Skeletal muscle cell (primary cell): Measurements from ENCODE around the gene GALNT16.
"Not testable (repeated sequence)": the region's sequence is repeated elsewhere in the genome, so short reads cannot be mapped to it uniquely, and the experiment has no call there.

Experiments
- DNase-seq: peaks from one replicate; pipeline ENCODE4 v3.0.0-alpha.2; 2010; ENCODE audit warnings: low read depth
- H3K4me3 ChIP-seq: 2 replicates; pipeline ENCODE4 v1.5.1; 2011; ENCODE audit warnings: low read depth, mild to moderate bottlenecking, control low read depth, low read length, moderate library complexity

The GALNT16 gene

GRCh38 chr14:69252851-69253250 is 7.1 kb upstream of the GALNT16 start:
- no peak for DNase-seq
- no peak overlapping the region for H3K4me3 ChIP-seq

- no peak for DNase-seq
- H3K4me3 ChIP-seq = peak overlapping the region; percentile 57
These were observed 811 bp upstream of the GALNT16 start for GRCh38 chr14:69259168-69259526.

DNA sequence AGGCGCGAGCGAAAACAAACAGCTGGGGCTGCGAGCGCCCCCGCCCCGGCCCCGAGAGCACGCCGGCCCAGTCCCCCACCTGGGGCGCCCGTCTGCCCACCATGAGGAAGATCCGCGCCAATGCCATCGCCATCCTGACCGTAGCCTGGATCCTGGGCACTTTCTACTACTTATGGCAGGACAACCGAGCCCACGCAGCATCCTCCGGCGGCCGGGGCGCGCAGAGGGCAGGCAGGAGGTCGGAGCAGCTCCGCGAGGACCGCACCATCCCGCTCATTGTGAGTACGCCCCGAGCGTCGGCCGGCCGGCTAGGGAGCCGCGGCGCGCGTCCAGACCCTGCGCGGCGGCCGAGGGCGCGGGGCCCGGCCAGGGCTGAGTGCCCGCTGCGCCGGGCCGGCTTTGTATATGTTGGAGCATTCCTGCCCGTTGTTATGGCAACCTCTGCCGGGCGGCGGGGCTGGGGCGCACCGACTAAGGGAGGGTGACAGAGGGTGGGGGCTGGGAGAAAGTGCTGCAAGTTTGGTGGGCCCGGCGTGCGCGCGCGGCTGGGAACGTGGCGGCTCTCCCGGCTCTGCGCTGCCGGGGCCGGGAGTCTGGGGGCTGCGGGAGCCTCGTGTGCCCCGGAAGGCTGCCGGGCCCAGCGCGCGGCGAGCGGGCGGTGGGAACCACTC is 367 bp downstream of the GALNT16 start:
- peak overlapping the region; percentile 57 for H3K4me3 ChIP-seq
- no peak for DNase-seq

- DNase-seq = no peak
- peak overlapping the region; percentile 57 for H3K4me3 ChIP-seq
These were observed 1.1 kb downstream of the GALNT16 start for GRCh38 chr14:69260861-69261564.

GRCh38 chr14:69261761-69262331 is 1.9 kb downstream of the GALNT16 start:
- DNase-seq = no peak
- H3K4me3 ChIP-seq = no peak overlapping the region

- no peak overlapping the region for H3K4me3 ChIP-seq
- DNase-seq = no peak
These were observed 2.6 kb downstream of the GALNT16 start for GRCh38 chr14:69262516-69262915.

GRCh38 chr14:69263364-69263763 is 3.4 kb downstream of the GALNT16 start:
- peak; percentile 98 for DNase-seq
- no peak overlapping the region for H3K4me3 ChIP-seq

- no peak overlapping the region for H3K4me3 ChIP-seq
- DNase-seq = no peak
These were observed 3.8 kb downstream of the GALNT16 start for GRCh38 chr14:69263771-69264170.

DNA sequence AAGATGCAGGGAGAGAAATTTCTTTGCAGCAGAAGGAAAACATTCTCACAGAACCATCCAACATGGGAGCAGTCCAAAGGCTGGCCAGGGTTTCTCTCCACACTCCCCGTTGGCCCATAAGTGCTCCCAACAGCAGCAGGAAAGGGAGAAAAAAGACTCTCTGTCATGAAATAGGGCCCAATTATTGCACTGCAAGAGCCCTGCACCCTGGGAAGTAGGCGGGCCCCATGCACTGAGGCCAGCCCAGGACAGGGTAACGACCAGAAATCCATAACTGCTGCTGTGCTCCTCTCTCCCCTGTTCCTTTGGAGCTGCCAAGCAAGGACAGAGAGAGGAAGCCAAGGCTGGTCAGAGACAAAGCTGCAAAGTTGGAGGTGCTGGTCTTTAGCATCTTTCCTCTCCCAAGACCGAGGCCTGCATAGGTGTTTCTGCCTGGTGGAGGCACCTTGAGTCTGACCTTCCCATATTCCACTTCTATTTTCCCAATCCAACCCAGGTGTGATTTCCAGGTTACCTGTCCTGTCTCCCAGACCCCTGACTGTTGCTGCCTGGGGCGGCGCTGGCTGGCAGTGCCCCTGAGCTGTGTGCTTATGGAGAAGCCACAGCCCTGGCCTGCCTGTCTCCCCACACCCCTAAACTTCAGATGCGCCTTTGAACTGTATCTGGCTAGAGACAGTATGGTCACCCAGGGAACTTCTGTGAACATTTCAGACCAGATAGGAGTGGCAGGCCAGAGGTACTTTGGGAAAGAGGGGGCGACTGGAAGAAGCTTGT is 6.8 kb downstream of the GALNT16 start:
- DNase-seq = no peak
- H3K4me3 ChIP-seq = no peak overlapping the region

- no peak overlapping the region for H3K4me3 ChIP-seq
These were observed 7.5 kb downstream of the GALNT16 start for GRCh38 chr14:69267492-69267891.

GRCh38 chr14:69268223-69268622 is 8.3 kb downstream of the GALNT16 start:
- no peak overlapping the region for H3K4me3 ChIP-seq
- no peak for DNase-seq

More at GRCh38 chr14:69267492-69267891, 7.5 kb downstream of the GALNT16 start:
- DNase-seq = no peak

DNA sequence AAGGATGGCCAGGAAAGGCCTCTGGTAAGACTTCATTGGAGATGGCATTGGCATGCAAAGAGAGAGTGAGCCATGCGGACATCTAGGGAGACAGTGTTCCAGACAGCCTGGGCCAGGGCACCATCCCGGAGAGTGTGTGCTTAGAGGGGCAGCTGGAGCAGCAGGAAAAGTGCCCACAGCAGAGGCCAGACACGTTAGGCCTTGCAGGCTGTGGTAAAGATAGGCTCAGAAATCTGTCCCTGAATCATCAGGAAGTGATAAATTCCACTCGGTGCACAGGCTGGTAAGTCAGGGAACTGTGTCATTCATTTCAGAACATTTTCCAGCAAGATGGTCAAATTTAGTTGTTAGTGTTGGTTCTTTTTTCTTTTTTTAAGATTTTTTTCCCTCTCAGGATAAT is 8.8 kb downstream of the GALNT16 start:
- peak; percentile 42 for DNase-seq
- H3K4me3 ChIP-seq = no peak overlapping the region

- no peak overlapping the region for H3K4me3 ChIP-seq
- no peak for DNase-seq
These were observed 9.4 kb downstream of the GALNT16 start for GRCh38 chr14:69269381-69269780.

GRCh38 chr14:69270097-69270496 is 10.1 kb downstream of the GALNT16 start:
- H3K4me3 ChIP-seq = no peak overlapping the region
- DNase-seq = no peak

DNA sequence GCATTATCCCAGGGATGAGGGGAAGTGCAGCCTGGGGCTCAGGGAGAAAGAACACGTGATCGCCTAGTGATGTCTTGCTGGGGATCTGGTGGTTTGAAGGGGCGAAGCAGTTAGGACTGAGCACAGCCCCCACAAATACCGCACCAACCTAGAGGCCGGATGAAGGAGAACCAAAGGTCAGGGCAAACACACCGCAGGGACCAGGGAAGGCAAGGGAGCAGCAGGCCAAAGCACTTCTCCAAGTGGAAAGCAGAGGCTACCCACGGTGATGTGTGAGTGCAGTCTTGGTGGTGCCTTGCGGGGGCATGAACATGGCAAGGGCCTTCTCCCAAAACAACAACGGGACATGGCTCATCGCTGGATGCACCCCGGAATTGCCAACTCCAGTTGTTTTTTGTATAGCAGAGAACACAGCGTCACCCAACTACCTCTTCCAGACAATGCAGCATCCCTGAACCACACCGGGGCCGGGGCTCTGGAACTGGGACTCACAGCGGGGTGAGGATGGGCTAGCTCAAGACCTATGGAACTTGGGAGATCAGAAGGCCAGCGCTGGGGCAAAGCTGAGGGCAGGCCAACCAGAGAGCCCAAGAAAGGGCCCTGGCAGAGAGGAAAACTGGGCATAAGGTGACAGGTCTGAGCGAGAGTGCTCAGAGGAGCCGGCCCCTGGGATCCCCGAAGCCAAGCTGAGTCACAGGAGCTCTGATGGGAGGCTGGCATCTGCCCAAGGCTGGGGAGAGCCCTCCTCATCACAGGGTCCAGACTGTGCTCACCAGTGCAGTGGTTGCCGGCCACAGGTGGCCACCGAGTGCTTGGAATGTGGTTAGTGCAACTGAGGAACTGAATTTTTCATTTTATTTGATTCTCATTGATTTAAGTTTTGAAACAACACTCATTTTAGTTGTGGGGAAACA is 11.1 kb downstream of the GALNT16 start:
- H3K4me3 ChIP-seq = no peak overlapping the region
- DNase-seq = no peak

- no peak overlapping the region for H3K4me3 ChIP-seq
These were observed 14.4 kb downstream of the GALNT16 start for GRCh38 chr14:69274321-69274720.

DNA sequence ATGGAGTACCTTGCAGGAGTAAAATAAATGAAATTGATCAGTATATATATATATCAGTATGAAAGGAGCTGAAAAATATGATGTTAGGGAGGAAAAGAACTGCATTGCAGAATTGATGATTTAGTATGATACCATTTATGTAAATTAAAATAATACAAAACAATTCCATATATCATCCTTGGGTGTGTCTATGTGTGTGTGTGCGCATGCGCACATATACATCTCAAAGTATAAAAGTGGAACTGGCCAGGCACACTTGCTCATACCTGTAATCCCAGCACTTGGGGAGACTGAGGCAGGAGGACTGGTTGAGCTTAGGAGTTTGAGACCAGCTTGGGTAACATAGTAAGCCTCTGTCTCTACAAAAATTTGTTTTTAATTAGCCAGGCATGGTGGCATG is 15.4 kb downstream of the GALNT16 start:
- DNase-seq = no peak
- H3K4me3 ChIP-seq = no peak overlapping the region

More at GRCh38 chr14:69274321-69274720, 14.4 kb downstream of the GALNT16 start:
- no peak for DNase-seq

GRCh38 chr14:69277356-69277755 is 17.4 kb downstream of the GALNT16 start:
- H3K4me3 ChIP-seq, DNase-seq: not testable (repeated sequence)

DNA sequence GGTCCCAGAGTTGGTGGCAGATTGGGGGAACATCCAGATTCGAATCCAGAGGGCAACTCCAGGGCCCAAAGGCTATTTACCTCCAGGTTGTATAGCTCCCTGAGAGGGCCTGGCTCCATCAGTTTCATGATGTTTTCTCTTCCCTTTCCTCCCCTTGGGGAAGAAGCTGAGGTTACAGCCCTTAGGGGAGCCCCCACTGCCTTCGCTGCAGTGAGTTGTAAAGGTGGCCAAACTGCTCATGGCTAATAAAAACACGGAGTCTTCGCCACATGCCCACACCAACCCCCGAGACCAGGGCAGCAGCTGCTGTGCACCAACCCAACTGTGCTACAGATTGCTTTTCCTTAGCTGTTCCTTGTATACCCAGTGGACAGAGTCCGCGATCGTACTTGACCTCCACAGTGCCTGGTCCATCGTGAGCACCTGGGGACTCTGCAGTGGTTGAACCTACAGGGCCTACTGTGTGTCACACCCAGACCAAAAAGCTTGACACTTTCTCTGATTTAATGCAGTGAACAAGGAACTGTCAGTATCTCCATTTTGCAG is 20.9 kb downstream of the GALNT16 start:
- H3K4me3 ChIP-seq = no peak overlapping the region
- DNase-seq = no peak
